LoVo (cell line): ENCODE data around the gene ABHD17B.
"Not testable (repeated sequence)": the region's sequence is repeated elsewhere in the genome, so short reads cannot be mapped to it uniquely, and the experiment has no call there.

ENCODE experiments used
- DNase-seq: peaks from one replicate; pipeline ENCODE4 v3.0.0-alpha.2; 2016; ENCODE audit warnings: low spot score

The ABHD17B gene

GRCh38 chr9:71915495-71915894, 4.5 kb upstream of the ABHD17B start:
- no peak for DNase-seq

DNA sequence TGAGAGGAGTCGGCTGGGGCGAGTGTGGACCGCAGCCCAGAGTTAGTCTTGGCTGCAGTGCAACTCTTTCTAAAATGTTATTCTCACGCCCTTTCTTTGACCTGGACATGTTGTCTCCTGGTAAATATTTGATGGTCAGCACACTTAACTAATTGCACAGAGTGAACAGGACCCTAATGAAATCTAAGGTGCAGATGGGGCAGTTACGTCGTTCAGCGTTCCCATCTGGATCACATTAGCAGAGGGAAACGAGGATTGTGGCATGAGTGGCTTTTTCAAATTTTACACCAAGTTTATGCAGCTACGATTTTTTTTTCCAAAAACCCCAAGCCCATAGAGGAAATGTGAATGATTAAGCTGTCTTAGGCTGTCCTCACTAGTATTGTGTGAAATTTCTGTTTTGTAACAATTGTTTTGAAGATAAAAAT, 929 bp upstream of the ABHD17B start:
- peak; percentile 21 for DNase-seq

DNA sequence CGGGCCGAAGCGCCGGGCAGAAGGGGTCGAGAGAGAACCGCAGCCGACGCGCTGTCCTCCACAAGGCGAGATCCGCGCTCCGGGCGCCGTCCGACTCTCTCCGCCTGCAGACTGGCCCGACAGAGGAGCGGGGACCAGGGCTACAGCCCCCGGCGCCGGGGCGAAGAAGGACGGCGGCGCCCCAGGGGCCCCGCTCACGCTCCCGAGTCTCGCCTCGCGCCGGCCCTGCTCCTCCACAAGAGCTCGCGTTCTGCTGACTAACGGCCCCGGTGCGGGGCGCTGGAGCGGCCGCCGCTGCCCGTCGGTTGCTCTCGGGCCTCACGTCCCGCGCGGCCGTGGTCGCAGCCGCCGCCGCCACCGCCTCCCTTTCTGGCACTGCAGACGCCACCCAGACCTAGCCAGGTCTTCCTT, 338 bp downstream of the ABHD17B start:
- peak; percentile 16 for DNase-seq

- peak; percentile 27 for DNase-seq
Measured at GRCh38 chr9:71909887-71910649, 925 bp downstream of the ABHD17B start.

DNA sequence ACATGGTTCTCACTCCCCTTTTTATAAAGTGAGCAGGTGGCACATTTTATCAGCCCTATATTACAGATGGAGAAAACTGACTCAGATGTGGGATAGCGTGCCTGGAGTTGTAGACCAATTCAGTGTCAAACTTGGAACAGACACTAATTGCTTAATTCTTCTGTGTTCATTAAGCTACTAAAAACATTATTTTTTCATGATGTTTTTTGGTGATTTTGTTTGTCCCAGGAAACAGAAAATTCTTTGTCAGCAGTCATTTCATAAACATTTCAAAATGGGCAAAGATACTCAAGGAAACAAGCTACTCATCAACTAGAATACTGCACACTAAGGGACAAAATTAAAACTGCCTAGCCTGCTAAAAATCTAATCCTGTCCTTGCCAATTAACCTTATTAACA, 2.2 kb downstream of the ABHD17B start:
- DNase-seq, result no peak

- DNase-seq, result no peak
Measured at GRCh38 chr9:71904076-71904475, 6.9 kb downstream of the ABHD17B start.

- no peak for DNase-seq
Measured at GRCh38 chr9:71901695-71902597, 9.0 kb downstream of the ABHD17B start.

GRCh38 chr9:71898756-71899155, 12.2 kb downstream of the ABHD17B start:
- not testable (repeated sequence) for DNase-seq

DNA sequence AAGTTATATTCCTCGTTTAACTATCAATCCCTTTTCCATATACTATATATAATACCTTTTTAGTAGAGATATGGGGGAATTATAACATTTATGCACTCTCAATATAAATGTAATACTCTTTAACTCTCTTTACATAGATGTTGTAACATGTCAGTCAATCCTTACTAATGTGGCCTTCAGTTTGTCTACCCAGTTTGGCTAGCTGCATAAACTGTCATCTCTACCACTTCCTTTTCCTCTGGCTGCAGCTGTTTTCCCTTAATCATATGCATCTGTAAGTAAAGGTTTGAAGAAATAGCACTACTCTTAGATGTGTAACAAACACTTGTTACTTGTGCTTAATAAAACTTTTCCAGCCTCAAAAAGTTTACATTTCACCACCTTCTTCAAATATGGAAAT, 13.4 kb downstream of the ABHD17B start:
- DNase-seq, result no peak

DNA sequence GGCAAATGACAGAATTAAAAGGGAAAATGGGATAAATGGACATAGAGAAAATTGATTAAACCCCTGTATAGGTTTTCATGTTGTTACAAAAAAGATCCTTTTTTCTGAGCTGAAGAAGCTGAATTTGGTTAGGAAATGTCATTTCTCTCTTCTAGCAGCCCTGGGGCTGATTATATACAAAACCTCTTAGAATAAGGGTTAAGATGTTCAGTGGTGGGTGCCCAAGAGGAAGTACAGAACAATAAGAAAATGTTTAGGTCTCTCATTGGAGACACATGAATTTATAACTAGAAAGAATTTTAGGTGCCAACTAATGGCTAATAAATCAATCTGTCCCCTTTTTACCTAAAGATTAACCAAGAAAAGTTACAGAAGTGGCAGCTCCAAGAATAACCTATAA, 14.2 kb downstream of the ABHD17B start:
- DNase-seq, result no peak

- no peak for DNase-seq
Measured at GRCh38 chr9:71895955-71896354, 15.0 kb downstream of the ABHD17B start.

DNA sequence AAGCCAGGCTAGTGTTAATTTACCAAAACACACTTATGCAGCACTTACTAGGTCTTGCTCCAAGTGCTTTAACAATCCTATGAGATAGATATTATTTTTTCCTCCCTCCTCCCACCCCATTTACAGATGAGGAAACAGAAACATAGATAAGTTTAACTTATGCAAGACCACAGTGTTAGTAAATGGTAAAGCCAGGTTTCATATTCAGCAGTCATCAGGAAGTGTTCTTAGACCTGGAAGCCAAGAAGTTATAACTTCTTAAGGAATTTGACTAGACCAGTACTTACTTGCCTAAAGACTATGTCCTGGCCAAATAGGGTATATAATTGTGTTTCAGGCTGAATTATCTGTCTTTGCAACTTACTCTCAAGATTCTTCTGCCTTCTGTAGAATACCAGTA, 15.9 kb downstream of the ABHD17B start:
- no peak for DNase-seq

DNA sequence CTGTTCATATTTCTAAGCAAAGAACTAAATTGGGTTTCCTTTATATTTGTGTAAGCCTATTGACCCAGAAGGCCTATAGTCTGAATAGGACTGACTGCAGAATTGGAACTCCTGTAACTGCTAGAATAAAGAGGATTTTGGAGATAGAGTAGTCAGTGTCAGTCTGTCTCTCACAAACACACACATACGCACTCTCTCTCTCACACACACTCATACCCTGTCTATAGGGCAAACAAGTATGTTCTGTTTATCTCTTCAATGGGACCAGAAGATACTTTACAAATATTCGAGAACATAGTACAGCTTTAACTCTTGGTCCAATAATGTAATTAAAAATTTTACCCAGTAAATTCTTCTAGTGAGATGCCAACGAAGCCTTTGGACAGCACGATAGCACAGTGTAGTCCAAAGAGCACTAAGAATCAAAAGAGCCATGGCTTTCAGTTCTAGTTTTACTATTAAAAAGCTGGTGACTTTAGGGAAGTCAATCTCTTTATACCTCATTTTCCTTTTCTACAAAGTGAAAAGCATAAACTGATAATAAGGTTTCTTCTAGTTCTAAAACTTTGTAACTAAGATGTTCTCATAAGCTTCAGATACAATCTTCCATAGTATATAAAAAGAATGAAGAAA, 19.3 kb downstream of the ABHD17B start:
- no peak for DNase-seq

- no peak for DNase-seq
Measured at GRCh38 chr9:71890042-71890679, 20.8 kb downstream of the ABHD17B start.

GRCh38 chr9:71887362-71887761, 23.6 kb downstream of the ABHD17B start:
- DNase-seq, result no peak

- no peak for DNase-seq
Measured at GRCh38 chr9:71886541-71886940, 24.5 kb downstream of the ABHD17B start.

DNA sequence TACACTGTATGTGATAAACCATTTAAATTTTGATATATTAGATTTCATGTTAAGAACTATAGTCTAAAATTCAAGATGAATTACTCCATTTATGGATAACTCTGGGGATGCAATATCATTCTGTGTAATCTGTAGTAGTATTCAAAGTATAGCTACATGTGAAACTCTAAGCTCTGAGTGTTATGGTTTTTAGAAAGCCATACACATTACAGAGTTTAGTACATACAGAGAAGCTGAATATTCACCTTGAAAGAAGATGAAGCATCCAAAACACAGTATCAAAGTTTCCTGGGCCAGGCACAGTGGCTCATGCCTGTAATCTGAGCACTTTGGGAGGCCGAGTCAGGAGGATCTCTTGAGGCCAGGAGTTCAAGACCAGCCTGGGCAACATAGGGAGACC, 25.0 kb downstream of the ABHD17B start:
- no peak for DNase-seq

GRCh38 chr9:71885467-71885866, 25.5 kb downstream of the ABHD17B start:
- DNase-seq, result no peak

DNA sequence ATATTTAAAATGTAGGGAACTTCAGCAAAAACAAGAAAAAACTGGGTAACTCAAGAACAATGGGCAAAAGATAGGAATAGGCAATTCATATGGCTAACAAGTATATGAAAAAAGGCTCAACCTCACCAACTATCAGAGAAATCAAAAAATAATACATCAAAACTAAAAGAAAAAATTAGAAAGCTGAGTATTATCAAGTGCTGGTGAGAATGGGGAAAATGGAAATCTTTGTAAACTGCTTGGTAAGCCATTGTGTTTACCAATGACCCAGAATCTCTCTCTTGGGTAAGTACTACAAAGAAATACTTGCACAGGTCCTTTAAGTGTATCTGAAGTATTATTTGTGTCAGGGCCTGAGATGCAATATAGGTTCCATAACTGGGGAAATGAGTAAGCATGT, 27.0 kb downstream of the ABHD17B start:
- no peak for DNase-seq

DNA sequence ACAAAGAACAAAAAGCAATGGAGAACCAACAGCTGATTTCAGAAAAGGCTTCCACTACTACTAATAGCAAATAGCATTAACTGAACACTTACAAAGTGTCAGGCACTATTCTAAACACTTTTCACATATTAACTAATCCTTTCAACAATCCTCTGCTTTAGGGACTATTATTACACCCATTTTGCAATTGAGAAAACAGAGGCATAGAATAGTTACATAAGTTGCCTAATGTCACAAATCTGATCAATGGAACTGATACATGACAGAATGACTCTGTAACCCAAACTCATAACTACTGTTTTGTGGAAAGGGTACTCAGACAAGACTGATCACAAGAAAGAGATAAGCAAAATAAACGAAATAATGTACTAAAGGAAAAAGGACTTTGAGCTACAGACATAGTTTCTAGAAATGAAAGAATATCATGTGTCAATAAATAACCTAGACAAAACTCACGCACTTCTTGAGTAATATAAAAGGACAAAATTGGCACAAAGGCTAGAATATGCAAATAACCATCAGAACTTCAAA, 31.3 kb downstream of the ABHD17B start:
- DNase-seq, result no peak

DNA sequence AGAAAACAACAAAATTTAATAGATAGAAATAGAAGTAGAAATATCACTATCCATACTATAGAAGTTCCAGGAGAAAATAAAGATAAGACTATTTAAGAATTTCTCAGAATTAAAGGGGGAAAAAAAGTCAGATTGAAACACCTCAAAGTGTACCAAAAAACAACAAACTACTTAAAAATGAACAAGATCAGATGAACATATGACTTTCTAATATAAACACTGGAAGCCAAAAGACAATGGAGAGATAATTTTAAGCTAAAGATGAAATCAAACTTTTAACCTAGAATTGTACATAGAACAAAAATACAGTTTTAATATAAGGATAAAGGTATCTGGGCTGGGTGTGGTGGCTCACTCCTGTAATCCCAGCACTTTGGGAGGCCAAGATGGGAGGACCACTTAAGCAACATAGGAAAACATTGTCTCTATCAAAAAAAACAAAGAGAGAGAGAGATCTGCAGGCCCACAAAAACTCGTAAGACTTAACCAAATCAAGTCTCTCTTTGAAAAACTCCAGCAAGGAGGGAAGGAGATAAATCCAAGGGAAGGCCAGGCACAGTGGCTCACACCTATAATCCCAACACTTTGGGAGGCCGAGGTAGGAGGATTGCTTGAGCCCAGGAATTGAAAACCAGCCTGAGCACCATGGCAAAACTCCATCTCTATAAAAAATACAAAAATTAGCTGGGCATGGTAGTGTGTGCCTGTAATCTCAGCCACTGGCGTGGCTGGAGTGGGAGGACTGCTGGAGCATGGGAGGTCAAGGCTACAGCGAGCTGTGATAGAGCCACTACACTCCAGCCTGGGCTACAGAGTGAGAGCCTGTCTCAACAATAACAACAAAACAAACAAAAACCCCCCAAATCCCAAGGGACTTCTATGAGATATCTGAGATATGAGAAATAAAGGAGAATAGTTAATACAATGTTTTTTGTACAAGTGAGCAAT, 32.4 kb downstream of the ABHD17B start:
- DNase-seq, result no peak
